Measurements from ENCODE around the gene ZBTB37. TPM values are rescaled to one million over a fixed set of nuclear protein-coding genes. Genes with fewer than 3 reads are reported as not detected.

Gene ZBTB37
- total RNA-seq, 1 donor from 2014 or later, result 7.6 TPM

DNA sequence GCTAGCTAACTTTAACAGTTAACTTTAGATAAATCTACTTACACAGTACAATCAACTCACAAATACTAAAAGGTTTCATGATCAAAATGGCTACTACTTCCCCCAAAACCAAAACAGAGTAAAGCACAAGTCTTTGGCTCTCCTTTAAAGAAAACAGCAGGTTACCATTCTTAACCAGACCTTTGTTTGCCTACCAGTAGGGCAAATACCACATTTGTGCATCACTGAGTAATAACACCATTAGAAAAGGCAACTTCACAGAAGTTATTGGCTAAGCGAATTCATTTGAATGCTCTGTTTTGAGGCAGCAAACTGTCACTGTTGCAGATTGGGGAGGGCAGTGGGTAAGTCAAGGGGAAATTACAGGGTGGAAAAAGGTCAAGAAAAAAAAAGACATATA is 66.3 kb downstream of the ZBTB37 start:
- H3K36me3 ChIP-seq, result peaks cover 58% of the 10 kb centered on the region
- intact Hi-C loops (cut with micrococcal nuclease), result no loop called here
- no peak overlapping the region for H3K4me3 ChIP-seq
- no peak overlapping the region for H3K27ac ChIP-seq (replicated peaks)
- no peaks in the 10 kb centered on the region for H3K9me3 ChIP-seq (replicated peaks)
- no peak for DNase-seq
- H3K4me1 ChIP-seq, result no peaks in the 10 kb centered on the region
- no peaks in the 10 kb centered on the region for H3K27me3 ChIP-seq (ENCODE audit: low read depth)
- no peak for TF ChIP-seq CTCF (IDR thresholded peaks at IDR 0.05; ENCODE audit: borderline replicate concordance)

DNA sequence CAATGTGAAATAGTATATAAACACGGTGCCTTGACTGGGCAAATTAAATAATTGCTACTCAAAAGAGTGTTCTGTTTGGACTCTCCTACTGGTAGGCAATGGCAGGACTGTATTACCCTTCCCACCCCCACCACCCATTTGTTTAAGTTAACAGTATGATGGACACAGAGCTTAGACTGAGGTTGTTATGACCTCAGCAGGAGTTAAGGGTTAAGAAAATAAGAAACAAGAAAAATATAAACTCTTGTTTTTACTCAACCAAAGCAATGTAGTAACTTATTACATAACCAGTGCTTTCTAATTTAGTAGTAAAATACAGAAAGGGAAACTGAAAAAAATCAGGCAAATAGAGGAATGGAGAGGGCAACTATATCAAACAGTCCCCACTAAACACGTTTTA is 68.9 kb downstream of the ZBTB37 start:
- no peak for TF ChIP-seq CTCF (IDR thresholded peaks at IDR 0.05; ENCODE audit: borderline replicate concordance)
- Histone ChIP-seq H3K36me3 (peaks cover 84% of the 10 kb centered on the region), H3K9me3 (replicated peaks) (no peaks in the 10 kb centered on the region), H3K4me3 (no peak overlapping the region), H3K4me1 (no peaks in the 10 kb centered on the region), H3K27ac (replicated peaks) (no peak overlapping the region), H3K27me3 (ENCODE audit: low read depth) (no peaks in the 10 kb centered on the region)
- DNase-seq, result no peak
- intact Hi-C loops (cut with micrococcal nuclease), result no loop called here

- Histone ChIP-seq H3K27ac (replicated peaks) (no peak overlapping the region), H3K4me3 (no peak overlapping the region), H3K36me3 (peaks cover 100% of the 10 kb centered on the region), H3K4me1 (no peaks in the 10 kb centered on the region), H3K9me3 (replicated peaks) (no peaks in the 10 kb centered on the region), H3K27me3 (ENCODE audit: low read depth) (no peaks in the 10 kb centered on the region)
- intact Hi-C loops (cut with micrococcal nuclease), result no loop called here
- DNase-seq, result no peak
- TF ChIP-seq CTCF (IDR thresholded peaks at IDR 0.05; ENCODE audit: borderline replicate concordance), result no peak
Measured at GRCh38 chr1:173946380-173946921, 78.3 kb downstream of the ZBTB37 start.

DNA sequence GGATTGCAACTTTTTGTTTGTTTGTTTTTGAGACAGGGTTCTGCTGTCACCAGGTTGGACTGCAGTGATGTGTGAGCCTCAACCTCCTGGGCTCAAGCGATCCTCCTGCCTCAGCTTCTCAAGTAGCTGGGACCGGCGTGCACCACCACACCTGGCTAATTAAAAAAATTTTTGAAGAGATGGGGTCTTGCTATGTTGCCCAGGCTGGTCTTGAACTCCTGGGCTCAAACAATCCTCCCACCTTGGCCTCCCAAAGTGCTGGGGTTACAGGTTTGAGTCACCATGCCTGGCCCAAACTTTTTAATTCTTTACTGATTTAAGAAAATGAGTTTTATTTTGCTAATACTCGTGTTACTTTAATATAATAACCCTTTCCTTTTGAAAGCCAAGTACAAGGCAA is 80.4 kb downstream of the ZBTB37 start:
- Histone ChIP-seq H3K9me3 (replicated peaks) (no peaks in the 10 kb centered on the region), H3K4me1 (no peaks in the 10 kb centered on the region), H3K36me3 (peaks cover 96% of the 10 kb centered on the region), H3K27me3 (ENCODE audit: low read depth) (no peaks in the 10 kb centered on the region), H3K4me3 (no peak overlapping the region), H3K27ac (replicated peaks) (no peak overlapping the region)
- no peak for TF ChIP-seq CTCF (IDR thresholded peaks at IDR 0.05; ENCODE audit: borderline replicate concordance)
- DNase-seq, result no peak
- intact Hi-C loops (cut with micrococcal nuclease), result no loop called here

Other genes with a start within 250 kb of the ZBTB37 start
- not detected for gene TEX50, start 233.0 kb upstream of the ZBTB37 start, total RNA-seq
- 0.25 TPM for gene ANKRD45, start 198.5 kb upstream of the ZBTB37 start, total RNA-seq
- 16.2 TPM for gene KLHL20, start 153.4 kb upstream of the ZBTB37 start, total RNA-seq
- gene DARS2, start 43.7 kb upstream of the ZBTB37 start, total RNA-seq, result 15.1 TPM
- 4.2 TPM for gene CENPL, start 43.5 kb upstream of the ZBTB37 start, total RNA-seq
- 50.5 TPM for gene GAS5, start 391 bp upstream of the ZBTB37 start, total RNA-seq
- not detected for gene SERPINC1, start 48.9 kb downstream of the ZBTB37 start, total RNA-seq
- gene RC3H1, start 154.0 kb downstream of the ZBTB37 start, total RNA-seq, result 19.1 TPM

All from left ventricle myocardium inferior (tissue), 1 donor.